HEK293 (cell line): ENCODE measurements around the gene ASCC1.

Experiments
- SP2 ChIP-seq: fragments of 450-650 bp; formaldehyde crosslinking; IDR thresholded peaks from 2 replicates; pipeline ENCODE4 v1.5.1; 2016; ENCODE audit warnings: missing biosample characterization, missing genetic modification characterization
- ZNF701 ChIP-seq: fragments of 450-650 bp; formaldehyde crosslinking; IDR thresholded peaks from 2 replicates; pipeline ENCODE4 v1.5.1; 2016; ENCODE audit warnings: missing biosample characterization, missing genetic modification characterization

DNA sequence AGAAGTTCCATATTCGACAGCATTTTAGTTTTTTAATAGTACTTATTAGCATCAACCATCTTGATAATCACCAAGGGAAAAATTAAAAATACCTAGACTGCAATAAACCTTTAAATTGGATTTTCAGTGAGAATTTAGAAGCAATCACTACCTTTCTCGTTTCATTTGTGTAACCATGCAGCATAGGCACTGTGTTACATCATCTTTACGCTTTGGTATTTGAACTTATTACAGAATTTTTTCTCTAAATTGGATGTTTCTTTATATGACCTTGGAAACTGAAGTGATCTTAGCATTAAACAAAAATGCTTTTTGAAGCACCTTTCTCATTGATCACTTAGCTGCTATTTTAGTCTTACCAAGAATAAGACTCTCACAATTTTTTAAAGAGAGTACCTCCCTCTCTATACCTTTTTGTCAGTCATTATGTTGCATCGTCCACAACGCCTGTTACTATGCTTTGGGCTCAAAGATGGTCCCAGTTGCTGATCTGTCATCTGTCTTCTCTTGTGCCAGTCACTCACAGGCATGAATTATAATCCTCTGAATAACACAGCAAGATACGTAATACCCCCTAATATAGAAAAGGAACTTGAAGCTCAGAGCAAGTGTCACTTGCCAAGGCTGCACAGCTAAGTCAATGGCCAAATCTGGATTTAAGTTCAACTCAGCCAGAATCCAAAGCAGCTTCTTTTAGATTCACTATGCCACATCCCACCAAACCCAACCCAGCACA, 19.6 kb upstream of the ASCC1 start:
- TF ChIP-seq ZNF701 (tag by site-specific recombination): no peak
- no peak for TF ChIP-seq SP2 (tag by site-specific recombination)
